Esophagus squamous epithelium (tissue), 5 donors: ENCODE measurements around the gene CEACAM1. TPM values are rescaled to one million over a fixed set of nuclear protein-coding genes. Genes with fewer than 3 reads are reported as not detected.
"Not testable (repeated sequence)": the region's sequence is repeated elsewhere in the genome, so short reads cannot be mapped to it uniquely, and the experiment has no call there.

ENCODE experiments used
- DNase-seq: peaks from one replicate; lab custom pipeline; 2025; lab: John Stamatoyannopoulos, UW
- H3K27ac ChIP-seq, 4 donors: fragments of 200-600 bp; sonication (generic); one replicate each; pipeline ENCODE4 v1.5.1; 2016 to 2019; ENCODE audit warnings: mild to moderate bottlenecking in 1 of 4
- H3K27me3 ChIP-seq, 4 donors: fragments of 200-600 bp; sonication (generic); 1 replicate in 3 of 4; 2 replicates in 1 of 4; pipeline versions ENCODE4 v1.5.1 to v1.6.0; 2017 to 2021; ENCODE audit warnings: antibody characterized with exemption in 1 of 4
- H3K36me3 ChIP-seq, 3 donors: fragments of 200-600 bp; sonication (generic); one replicate each; pipeline ENCODE4 v1.5.1; 2016 to 2019
- H3K4me1 ChIP-seq, 3 donors: fragments of 200-600 bp; sonication (generic); one replicate each; pipeline ENCODE4 v1.5.1; 2017 to 2019
- H3K4me3 ChIP-seq, 4 donors: fragments of 200-600 bp; sonication (generic); 1 replicate in 3 of 4; 2 replicates in 1 of 4; pipeline ENCODE4 v1.5.1; 2016 to 2019; ENCODE audit warnings: mild to moderate bottlenecking in 2 of 4, moderate library complexity in 1 of 4
- H3K9me3 ChIP-seq, 3 donors: fragments of 200-600 bp; sonication (generic); one replicate each; pipeline ENCODE4 v1.5.1; 2016 to 2019
- CTCF ChIP-seq, 6 experiments: fragments of 450-650 bp in 4 of 6; fragments of 200-600 bp in 2 of 6; sonication (generic) in 2 of 6; IDR thresholded peaks; one replicate each; pipeline ENCODE4 v1.5.1; 2016 to 2019; ENCODE audit warnings: antibody characterized with exemption in 6 of 6, mild to moderate bottlenecking in 4 of 6, moderate library complexity in 4 of 6
- POLR2A ChIP-seq, 4 donors: fragments of 450-650 bp; IDR thresholded peaks; one replicate each; pipeline ENCODE4 v1.6.1; 2017; ENCODE audit warnings: antibody characterized with exemption in 4 of 4, mild to moderate bottlenecking in 4 of 4, moderate library complexity in 3 of 4
- WGBS, 2 donors: methylation state at CpG; one replicate each; pipeline ENCODE4 v1.1.5; 2018; 5-methylcytosine and 5-hydroxymethylcytosine counted together
- intact Hi-C: fragments of 100-400 bp; cut with DNase I; formaldehyde crosslinking; loops from one replicate; pipeline ENCODE4 v1.15.0; 2022
- total RNA-seq, 4 donors: library from RNA; depleted of rRNA; stranded (reverse); fragments of >200 nt; gene quantifications; one replicate each; pipeline ENCODE4 v1.1.0, GENCODE V29; 2016
- donor health status: DM: yes; HTN: yes; CAD: no.

Gene CEACAM1
- total RNA-seq, 4 donors from 2014 or later, result 34.7 to 135 (median 67.3) TPM

GRCh38 chr19:42538841-42539709, 10.8 kb upstream of the CEACAM1 start:
- 69 to 72% methylated on average over 4 to 6 of the region's 7 CpGs for WGBS, 2 donors
- Histone ChIP-seq H3K27ac (no peak overlapping the region), H3K4me3 (no peak overlapping the region), H3K36me3 (no peaks in the 10 kb centered on the region), H3K27me3 (peaks cover 0 to 3% (median 0%) of the 10 kb centered on the region in 4 donors), H3K4me1 (no peaks in the 10 kb centered on the region), H3K9me3 (no peaks in the 10 kb centered on the region)
- intact Hi-C loops, result no loop called here
- TF ChIP-seq CTCF (IDR thresholded peaks at IDR 0.05), result no peak
- no peak for TF ChIP-seq POLR2A (IDR thresholded peaks at IDR 0.05)
- no peak for DNase-seq

DNA sequence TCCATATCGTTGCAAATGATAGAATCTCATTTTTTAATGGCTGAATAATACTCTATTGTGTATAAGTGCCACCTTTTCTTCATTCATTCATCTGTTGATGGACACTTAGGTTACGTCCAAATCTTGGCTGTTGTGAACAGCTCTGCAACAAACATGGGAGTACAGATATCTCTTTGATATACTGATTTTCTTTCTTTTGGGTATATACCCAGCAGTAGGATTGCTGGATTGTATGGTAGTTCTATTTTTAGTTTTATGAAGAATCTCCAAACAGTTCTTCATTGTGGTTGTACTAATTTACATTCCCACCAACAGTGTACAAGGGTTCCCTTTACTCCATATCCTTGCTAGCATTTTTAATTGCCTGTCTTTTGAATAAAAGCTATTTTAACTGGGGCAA, 7.0 kb upstream of the CEACAM1 start:
- DNase-seq, H3K4me3 ChIP-seq, H3K4me1 ChIP-seq, H3K27ac ChIP-seq, intact Hi-C loops, H3K36me3 ChIP-seq, H3K27me3 ChIP-seq, H3K9me3 ChIP-seq: not testable (repeated sequence)
- 64 to 78% methylated on average over 2 of the region's 2 CpGs for WGBS, 2 donors

- intact Hi-C loops, result no loop called here
- Histone ChIP-seq H3K4me3 (no peak overlapping the region), H3K27me3 (no peaks in the 10 kb centered on the region), H3K4me1 (peaks cover 0 to 1% (median under 1%) of the 10 kb centered on the region in 3 donors), H3K9me3 (no peaks in the 10 kb centered on the region), H3K27ac (no peak overlapping the region), H3K36me3 (no peaks in the 10 kb centered on the region)
- no peak for TF ChIP-seq POLR2A (IDR thresholded peaks at IDR 0.05)
- TF ChIP-seq CTCF (IDR thresholded peaks at IDR 0.05), result no peak
- no peak for DNase-seq
These were observed 6.1 kb upstream of the CEACAM1 start for GRCh38 chr19:42534391-42534790.

DNA sequence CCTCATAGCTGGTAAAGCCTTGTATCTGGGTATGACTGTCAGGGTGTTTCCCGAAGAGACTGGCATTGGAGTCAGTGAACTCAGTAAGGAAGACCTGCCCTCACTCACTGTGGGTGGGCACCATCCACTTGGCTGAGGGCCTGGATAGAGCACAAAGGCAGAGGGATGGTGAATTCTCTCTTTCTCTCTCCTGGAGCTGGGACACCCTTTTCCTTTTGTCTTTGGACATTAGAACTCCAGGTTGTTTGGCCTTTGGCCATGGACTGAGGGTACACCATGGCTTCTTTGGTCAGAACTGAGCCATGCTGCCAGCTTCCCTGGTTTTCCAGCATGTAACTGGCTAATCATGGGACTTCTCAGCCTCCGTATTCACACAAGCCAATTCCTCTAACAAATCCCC, 4.6 kb upstream of the CEACAM1 start:
- no peak overlapping the region for H3K27ac ChIP-seq
- no peak for DNase-seq
- H3K4me1 ChIP-seq, result peaks cover 8 to 16% (median 11%) of the 10 kb centered on the region in 3 donors
- TF ChIP-seq CTCF (IDR thresholded peaks at IDR 0.05) (no peak), POLR2A (IDR thresholded peaks at IDR 0.05) (no peak)
- 74 to 75% methylated on average over 2 of the region's 2 CpGs for WGBS, 2 donors
- H3K27me3 ChIP-seq, result no peaks in the 10 kb centered on the region
- no peaks in the 10 kb centered on the region for H3K9me3 ChIP-seq
- intact Hi-C loops, result no loop called here
- no peaks in the 10 kb centered on the region for H3K36me3 ChIP-seq
- H3K4me3 ChIP-seq, result no peak overlapping the region

DNA sequence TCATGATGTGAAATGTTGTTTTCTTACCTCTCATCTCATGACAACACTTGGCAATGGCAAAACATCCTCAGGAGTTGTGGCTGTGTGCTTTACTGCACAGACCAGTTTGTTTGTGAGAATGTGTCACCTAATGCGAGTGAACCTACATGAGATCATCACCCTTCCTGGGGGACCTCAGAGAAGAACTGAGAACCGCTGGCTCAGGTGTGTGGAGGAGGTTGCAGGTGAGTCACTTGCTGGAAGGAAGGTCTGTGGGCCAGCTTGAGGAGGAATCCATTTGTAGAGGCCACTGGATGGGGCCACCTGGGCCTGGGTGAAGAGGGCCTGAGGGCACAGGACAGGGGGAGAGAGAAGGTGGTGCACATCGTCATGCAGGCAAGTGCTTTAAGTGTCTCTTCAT, 3.0 kb upstream of the CEACAM1 start:
- no peaks in the 10 kb centered on the region for H3K27me3 ChIP-seq
- H3K4me1 ChIP-seq, result peaks cover 11 to 31% (median 11%) of the 10 kb centered on the region in 3 donors
- intact Hi-C loops, result no loop called here
- DNase-seq, result no peak
- no peak overlapping the region for H3K27ac ChIP-seq
- H3K4me3 ChIP-seq, result no peak overlapping the region
- H3K9me3 ChIP-seq, result no peaks in the 10 kb centered on the region
- no peak for TF ChIP-seq CTCF (IDR thresholded peaks at IDR 0.05)
- TF ChIP-seq POLR2A (IDR thresholded peaks at IDR 0.05), result no peak
- WGBS, 2 donors, result 64 to 87% methylated on average over 3 of the region's 3 CpGs
- no peaks in the 10 kb centered on the region for H3K36me3 ChIP-seq
